H1 (cell line): ENCODE results near the gene SLC6A2. TPM values are rescaled to one million over a fixed set of nuclear protein-coding genes. Genes with fewer than 3 reads are reported as not detected.

Experiments
- EGR1 ChIP-seq: IDR thresholded peaks from 2 replicates; pipeline ENCODE4 v1.6.1; 2011; ENCODE audit warnings: low read depth, low read length, borderline replicate concordance
- KDM4A ChIP-seq: IDR thresholded peaks from one replicate; pipeline ENCODE4 v1.7.1; 2012; ENCODE audit warnings: low read depth, mild to moderate bottlenecking, moderate library complexity, low read length, inconsistent platforms; ENCODE audit not compliant: severe bottlenecking
- RAD21 ChIP-seq, 2 experiments: IDR thresholded peaks in 1 of 2; conservative IDR thresholded peaks in 1 of 2; 2 replicates each; pipeline ENCODE4 v1.6.1; 2011; ENCODE audit warnings: low read depth in 2 of 2, low read length in 2 of 2, improper control_type of control experiment in 1 of 2, inconsistent platforms in 1 of 2, mild to moderate bottlenecking in 1 of 2, moderate library complexity in 1 of 2
- SRF ChIP-seq: IDR thresholded peaks from 2 replicates; pipeline ENCODE4 v1.6.1; 2011; ENCODE audit warnings: mild to moderate bottlenecking, low read depth, low read length, moderate library complexity
- polyA plus RNA-seq, 7 experiments: library from polyadenylated mRNA; depleted of rRNA in 3 of 7; stranded (reverse) in 5 of 7; unstranded in 2 of 7; fragments of >200 nt in 5 of 7; fragments of 200-250 nt in 2 of 7; gene quantifications; 1 replicate in 5 of 7; 2 replicates in 1 of 7; 4 replicates in 1 of 7; pipeline versions ENCODE4 v1.2.1 to v1.2.3, GENCODE V29; 2011 to 2013; ENCODE audit warnings: missing spikeins in 2 of 7, mixed read lengths in 2 of 7
- total RNA-seq: library from RNA; stranded (reverse); fragmentation: NEBNext Ultra II Directional; extraction: Animal tissue kit (Norgen Biotek cat#: 25700); gene quantifications from 2 replicates; pipeline ENCODE4 v1.2.1, GENCODE V29; 2021
- TF ChIP-seq, protein P1 (sequence below): IDR thresholded peaks from 2 replicates; pipeline ENCODE4 v1.6.1; 2011; ENCODE audit warnings: low read depth, mild to moderate bottlenecking, low read length; ENCODE audit not compliant: insufficient read depth

SLC6A2 gene
- total and polyA plus RNA-seq, 2 of the 8 experiments (the other 6 are each of a cell fraction or from before 2014, with no cell fraction given), result 0.35 TPM; not detected in 1

DNA sequence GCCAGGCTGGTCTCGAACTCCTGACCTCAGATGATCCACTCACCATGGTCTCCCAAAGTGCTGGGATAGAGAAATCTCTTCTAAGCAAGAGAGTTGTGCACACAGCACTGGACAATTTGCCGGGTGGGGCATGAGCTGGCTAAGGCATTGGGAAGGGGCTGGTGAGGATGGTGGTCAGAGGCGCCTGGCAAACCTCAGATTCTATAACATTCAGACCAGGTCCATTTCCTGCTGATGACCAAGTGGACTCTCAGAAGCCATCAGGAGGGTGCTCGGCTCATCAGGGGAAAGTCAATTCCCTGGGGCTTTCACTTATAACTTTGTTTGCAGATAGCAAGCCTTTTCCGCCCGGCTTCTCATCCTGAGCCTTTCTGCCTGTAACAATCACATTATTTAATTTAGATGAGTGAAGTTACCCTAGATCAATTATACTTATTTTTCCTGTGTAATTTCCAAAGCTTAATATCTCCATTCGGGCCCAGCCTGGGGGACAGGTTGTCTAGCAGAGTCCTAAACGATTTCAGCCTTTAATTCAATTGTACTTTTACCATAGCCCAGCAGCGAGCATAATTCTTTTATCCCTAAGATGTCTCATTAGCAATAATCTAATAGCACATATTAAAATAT is 15.0 kb upstream of the SLC6A2 start (continued):
- TF ChIP-seq KDM4A, result no peak
- no peak for TF ChIP-seq SRF
- TF ChIP-seq, protein P1, sequence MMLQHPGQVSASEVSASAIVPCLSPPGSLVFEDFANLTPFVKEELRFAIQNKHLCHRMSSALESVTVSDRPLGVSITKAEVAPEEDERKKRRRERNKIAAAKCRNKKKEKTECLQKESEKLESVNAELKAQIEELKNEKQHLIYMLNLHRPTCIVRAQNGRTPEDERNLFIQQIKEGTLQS, result no peak
- TF ChIP-seq EGR1, result no peak
- TF ChIP-seq RAD21 (IDR thresholded peaks at IDR 0.05 in 1 of 2, conservative IDR thresholded peaks at IDR 0.05 in 1 of 2; ENCODE audit: low read depth in 2 of 2, low read length in 2 of 2), result no peak
